Gastrocnemius medialis (tissue), 4 donors: ENCODE measurements around the gene UCP1. TPM values are rescaled to one million over a fixed set of nuclear protein-coding genes. Genes with fewer than 3 reads are reported as not detected.

Experiments used
- ATAC-seq, 2 donors: fragments of 150-250 bp; one replicate each; pipeline ENCODE4 v1.9.1; 2016
- DNase-seq, 2 donors: peaks; one replicate each; pipeline ENCODE4 v3.0.0-alpha.2; 2019
- H3K27ac ChIP-seq, 4 donors: fragments of 200-600 bp; sonication (generic); 1 replicate in 1 of 4; 2 replicates in 3 of 4; pipeline ENCODE4 v1.5.1; 2016 to 2018; ENCODE audit warnings: mild to moderate bottlenecking in 2 of 4, moderate library complexity in 1 of 4
- H3K27me3 ChIP-seq, 3 donors: fragments of 200-600 bp; sonication (generic) in 2 of 3; 1 replicate in 1 of 3; 2 replicates in 2 of 3; pipeline versions ENCODE4 v1.5.1 to v1.6.0; 2016 to 2019; ENCODE audit warnings: mild to moderate bottlenecking in 1 of 3, moderate library complexity in 1 of 3
- H3K36me3 ChIP-seq, 2 donors: fragments of 200-600 bp; sonication (generic) in 1 of 2; one replicate each; pipeline ENCODE4 v1.5.1; 2017 to 2018
- H3K4me1 ChIP-seq, 2 donors: fragments of 200-600 bp; sonication (generic) in 1 of 2; one replicate each; pipeline ENCODE4 v1.5.1; 2016 to 2017; ENCODE audit warnings: mild to moderate bottlenecking in 2 of 2
- H3K4me3 ChIP-seq, 4 donors: fragments of 200-600 bp; sonication (generic) in 3 of 4; 1 replicate in 1 of 4; 2 replicates in 3 of 4; pipeline ENCODE4 v1.5.1; 2016 to 2019; ENCODE audit warnings: mild to moderate bottlenecking in 2 of 4
- H3K9me3 ChIP-seq, 3 donors: fragments of 200-600 bp; sonication (generic) in 2 of 3; 1 replicate in 1 of 3; 2 replicates in 2 of 3; pipeline ENCODE4 v1.5.1; 2016 to 2019
- POLR2A ChIP-seq, 2 donors: fragments of 450-650 bp; IDR thresholded peaks; one replicate each; pipeline ENCODE4 v1.6.1; 2017; ENCODE audit warnings: antibody characterized with exemption in 2 of 2, mild to moderate bottlenecking in 2 of 2, moderate library complexity in 2 of 2
- in situ Hi-C, 4 donors: fragments of 200-750 bp; cut with MboI; loops; one replicate each; pipeline versions ENCODE4 v1.15.0 to v1.8.0; 2017; ENCODE audit warnings: low sequenced_read_pairs in 4 of 4
- intact Hi-C: fragments of 100-400 bp; cut with DNase I; formaldehyde crosslinking; loops from one replicate; pipeline ENCODE4 v1.15.1; 2023; ENCODE audit warnings: low total_unique reads
- total RNA-seq, 4 donors: library from RNA; depleted of rRNA; stranded (reverse); fragments of >200 nt; gene quantifications; one replicate each; pipeline versions ENCODE4 v1.1.0 to v1.2.3, GENCODE V29; 2016
- TF ChIP-seq, protein P1 (sequence below), 5 experiments: fragments of 450-650 bp in 3 of 5; fragments of 200-600 bp in 2 of 5; sonication (generic) in 2 of 5; IDR thresholded peaks in 4 of 5; conservative IDR thresholded peaks in 1 of 5; 1 replicate in 4 of 5; 2 replicates in 1 of 5; pipeline ENCODE4 v1.5.1; 2016 to 2019; ENCODE audit warnings: antibody characterized with exemption in 5 of 5, mild to moderate bottlenecking in 3 of 5, moderate library complexity in 3 of 5

UCP1 gene
- total RNA-seq, 4 donors from 2014 or later, result not detected

DNA sequence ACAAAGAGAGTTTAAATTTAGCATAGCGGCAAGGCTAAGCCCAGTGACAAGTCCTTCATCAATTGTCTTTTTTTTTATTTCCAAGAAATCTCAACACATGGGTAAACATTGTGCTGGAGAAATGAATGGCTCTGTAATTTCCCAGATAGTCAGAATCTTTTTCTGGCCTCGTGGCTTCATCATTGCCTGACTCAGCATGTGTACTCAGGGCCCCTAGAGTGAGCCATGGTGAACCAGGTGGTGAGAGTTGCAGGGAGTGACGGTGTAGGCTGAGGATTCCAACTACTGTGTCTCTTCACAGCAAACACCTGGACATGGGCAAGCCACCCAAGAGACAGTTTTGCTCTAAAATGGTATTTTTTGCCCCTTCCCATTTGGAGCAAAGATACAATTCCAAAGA is 43.1 kb upstream of the UCP1 start:
- Histone ChIP-seq H3K27me3 (no peaks in the 10 kb centered on the region), H3K4me1 (no peaks in the 10 kb centered on the region), H3K4me3 (no peak overlapping the region), H3K27ac (no peak overlapping the region), H3K9me3 (no peaks in the 10 kb centered on the region), H3K36me3 (no peaks in the 10 kb centered on the region)
- in situ Hi-C loops, result no loop called here
- intact Hi-C loops, result no loop called here
- no peak for ATAC-seq
- TF ChIP-seq POLR2A (IDR thresholded peaks at IDR 0.05), result no peak
- TF ChIP-seq, protein P1, sequence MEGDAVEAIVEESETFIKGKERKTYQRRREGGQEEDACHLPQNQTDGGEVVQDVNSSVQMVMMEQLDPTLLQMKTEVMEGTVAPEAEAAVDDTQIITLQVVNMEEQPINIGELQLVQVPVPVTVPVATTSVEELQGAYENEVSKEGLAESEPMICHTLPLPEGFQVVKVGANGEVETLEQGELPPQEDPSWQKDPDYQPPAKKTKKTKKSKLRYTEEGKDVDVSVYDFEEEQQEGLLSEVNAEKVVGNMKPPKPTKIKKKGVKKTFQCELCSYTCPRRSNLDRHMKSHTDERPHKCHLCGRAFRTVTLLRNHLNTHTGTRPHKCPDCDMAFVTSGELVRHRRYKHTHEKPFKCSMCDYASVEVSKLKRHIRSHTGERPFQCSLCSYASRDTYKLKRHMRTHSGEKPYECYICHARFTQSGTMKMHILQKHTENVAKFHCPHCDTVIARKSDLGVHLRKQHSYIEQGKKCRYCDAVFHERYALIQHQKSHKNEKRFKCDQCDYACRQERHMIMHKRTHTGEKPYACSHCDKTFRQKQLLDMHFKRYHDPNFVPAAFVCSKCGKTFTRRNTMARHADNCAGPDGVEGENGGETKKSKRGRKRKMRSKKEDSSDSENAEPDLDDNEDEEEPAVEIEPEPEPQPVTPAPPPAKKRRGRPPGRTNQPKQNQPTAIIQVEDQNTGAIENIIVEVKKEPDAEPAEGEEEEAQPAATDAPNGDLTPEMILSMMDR (IDR thresholded peaks at IDR 0.05 in 4 of 5, conservative IDR thresholded peaks at IDR 0.05 in 1 of 5), result no peak
- DNase-seq, result no peak

DNA sequence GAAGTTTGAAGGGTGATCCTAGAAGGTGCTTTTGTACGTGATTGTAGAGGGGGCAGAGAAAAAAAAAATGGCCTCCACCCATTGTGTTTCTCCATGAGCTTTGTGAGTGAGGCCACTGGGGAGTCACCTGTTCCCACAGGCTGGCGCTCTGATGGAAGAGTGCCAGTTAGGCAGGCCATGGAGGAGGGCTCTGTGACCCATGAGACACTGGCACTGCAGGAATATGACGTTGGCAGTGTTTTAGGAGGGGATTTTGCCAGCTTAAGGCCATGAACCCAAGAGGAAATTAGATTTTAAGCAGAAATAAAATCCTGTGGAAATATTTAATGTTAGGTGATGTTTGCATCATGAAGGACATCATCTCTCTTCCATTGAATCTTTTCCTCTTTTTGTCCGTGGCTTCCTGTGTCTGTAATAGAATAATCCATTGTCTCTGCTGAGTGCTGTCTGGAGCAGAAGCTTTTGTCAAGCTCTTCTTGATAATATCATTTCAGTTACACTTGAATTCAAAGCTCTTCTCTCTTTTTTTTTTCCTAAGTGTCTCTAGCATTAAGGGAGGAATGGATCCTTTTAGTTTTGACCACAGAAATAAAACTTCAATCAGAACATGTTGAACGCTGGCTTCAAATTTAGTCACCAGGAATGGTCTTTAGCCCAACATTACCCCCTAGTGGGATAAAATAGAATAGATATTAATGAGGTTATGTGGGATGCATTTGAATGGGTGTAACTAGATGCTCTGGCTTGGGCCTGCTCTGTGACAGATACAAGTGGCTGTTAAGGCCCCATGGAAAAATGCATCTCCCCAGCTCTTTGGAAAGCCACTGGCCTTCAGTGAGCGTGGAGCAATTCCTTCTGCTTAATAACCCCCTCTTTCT is 41.0 kb upstream of the UCP1 start:
- Histone ChIP-seq H3K9me3 (no peaks in the 10 kb centered on the region), H3K36me3 (no peaks in the 10 kb centered on the region), H3K4me3 (no peak overlapping the region), H3K27ac (no peak overlapping the region), H3K4me1 (no peaks in the 10 kb centered on the region), H3K27me3 (no peaks in the 10 kb centered on the region)
- no peak for TF ChIP-seq POLR2A (IDR thresholded peaks at IDR 0.05)
- TF ChIP-seq, protein P1 (IDR thresholded peaks at IDR 0.05 in 4 of 5, conservative IDR thresholded peaks at IDR 0.05 in 1 of 5), result peak in 4 of 5 experiments; percentile 14 to 38 (median 28)
- intact Hi-C loops, result no loop called here
- ATAC-seq (peak in 1 of 2 donors; percentile 47), DNase-seq (no peak)
- in situ Hi-C loops, result no loop called here

DNA sequence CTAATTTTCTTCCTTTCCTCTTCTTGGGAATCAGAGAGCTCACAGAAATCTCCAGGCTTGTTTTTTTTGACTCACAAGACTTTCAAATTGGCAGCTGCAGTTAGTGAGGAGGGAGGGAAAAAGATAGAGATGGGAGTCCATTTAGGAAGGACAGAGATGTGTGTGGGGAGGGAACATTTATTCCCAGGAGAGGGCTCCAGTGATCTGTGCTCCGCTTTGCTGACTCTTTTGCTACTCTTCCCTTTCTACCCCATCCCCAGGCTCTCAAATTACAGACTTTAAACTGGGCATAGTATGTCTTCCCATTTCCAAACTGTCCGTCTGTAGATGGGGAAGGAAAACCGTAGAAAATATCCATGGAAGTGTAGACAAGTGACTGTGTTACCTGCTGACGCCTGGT is 39.1 kb upstream of the UCP1 start:
- TF ChIP-seq, protein P1 (IDR thresholded peaks at IDR 0.05 in 4 of 5, conservative IDR thresholded peaks at IDR 0.05 in 1 of 5), result no peak
- no peak for TF ChIP-seq POLR2A (IDR thresholded peaks at IDR 0.05)
- Histone ChIP-seq H3K27me3 (no peaks in the 10 kb centered on the region), H3K9me3 (no peaks in the 10 kb centered on the region), H3K27ac (no peak overlapping the region), H3K4me1 (no peaks in the 10 kb centered on the region), H3K4me3 (no peak overlapping the region), H3K36me3 (no peaks in the 10 kb centered on the region)
- ATAC-seq, result no peak
- in situ Hi-C loops, result no loop called here
- intact Hi-C loops, result no loop called here
- DNase-seq, result no peak

DNA sequence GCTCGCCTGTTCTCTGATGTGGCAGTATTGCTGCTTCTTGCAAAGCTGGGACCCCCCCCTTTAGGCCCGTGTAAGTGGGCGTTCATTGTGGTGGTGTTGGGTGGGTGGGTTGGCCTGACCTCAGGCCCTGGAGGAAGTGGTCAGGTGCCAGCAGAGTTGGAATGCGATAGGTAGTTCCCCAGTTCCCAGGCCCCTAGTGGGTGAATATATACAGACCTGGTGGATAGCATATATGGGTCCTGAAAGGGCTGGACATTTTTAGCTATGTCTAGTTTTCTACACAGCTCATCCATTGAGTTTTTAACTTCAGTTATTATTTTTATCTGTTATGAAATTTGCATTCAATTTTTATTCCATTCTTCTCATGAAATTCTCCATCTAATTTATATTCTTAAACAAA is 35.8 kb upstream of the UCP1 start:
- DNase-seq (no peak), ATAC-seq (no peak)
- no peaks in the 10 kb centered on the region for H3K27me3 ChIP-seq
- H3K4me3 ChIP-seq, result no peak overlapping the region
- H3K36me3 ChIP-seq, result no peaks in the 10 kb centered on the region
- intact Hi-C loops (no loop called here), in situ Hi-C loops (no loop called here)
- H3K9me3 ChIP-seq, result no peaks in the 10 kb centered on the region
- TF ChIP-seq, protein P1 (IDR thresholded peaks at IDR 0.05 in 4 of 5, conservative IDR thresholded peaks at IDR 0.05 in 1 of 5), result no peak
- TF ChIP-seq POLR2A (IDR thresholded peaks at IDR 0.05), result no peak
- H3K4me1 ChIP-seq, result no peaks in the 10 kb centered on the region
- no peak overlapping the region for H3K27ac ChIP-seq
